ENCODE results near the gene PHYHD1.

- TF ChIP-seq CTCF (IDR thresholded peaks at IDR 0.05): peak in 2 of 6 experiments; percentile 17 to 40
- peak; percentile 44 to 82 for TF ChIP-seq POLR2A (IDR thresholded peaks at IDR 0.05)
Observed at GRCh38 chr9:128881884-128882676, 38.7 kb upstream of the PHYHD1 start, which contains the start of the genes KYAT1 and LRRC8A.

Measured in thyroid gland (tissue), 4 donors.